HepG2 (cell line): ENCODE measurements around the gene CACNA1G. TPM values are rescaled to one million over a fixed set of nuclear protein-coding genes. Genes with fewer than 3 reads are reported as not detected.

Experiments
- AKNA ChIP-seq: sonication (generic); formaldehyde crosslinking; IDR thresholded peaks from 2 replicates; pipeline ENCODE4 v1.4.0; 2020; ENCODE audit warnings: missing genetic modification reagents, borderline replicate concordance
- ARNT2 ChIP-seq: sonication (generic); formaldehyde crosslinking; IDR thresholded peaks from 2 replicates; pipeline ENCODE4 v1.8.0; 2022; ENCODE audit warnings: mild to moderate bottlenecking, low read depth, missing genetic modification reagents, moderate library complexity
- HDAC2 ChIP-seq: sonication (generic); formaldehyde crosslinking; IDR thresholded peaks from 2 replicates; pipeline ENCODE4 v1.4.0; 2020; ENCODE audit warnings: missing genetic modification reagents
- HHEX ChIP-seq: IDR thresholded peaks from 2 replicates; pipeline ENCODE4 v1.6.1; 2016; ENCODE audit warnings: control low read depth
- KMT2B ChIP-seq: IDR thresholded peaks from 2 replicates; pipeline ENCODE4 v1.6.1; 2016; ENCODE audit warnings: missing genetic modification reagents, missing compliant biosample characterization
- XRCC5 ChIP-seq: fragments of 200-400 bp; formaldehyde crosslinking; optimal IDR thresholded peaks from 2 replicates; pipeline ENCODE3; 2017; ENCODE audit warnings: mild to moderate bottlenecking, low read length
- ZNF280B ChIP-seq: sonication (generic); formaldehyde crosslinking; IDR thresholded peaks from 2 replicates; pipeline ENCODE4 v1.5.0; 2020; ENCODE audit warnings: missing genetic modification reagents, mild to moderate bottlenecking, borderline replicate concordance
- ZNF501 ChIP-seq: sonication (generic); formaldehyde crosslinking; IDR thresholded peaks from 2 replicates; pipeline ENCODE4 v1.5.1; 2020; ENCODE audit warnings: mild to moderate bottlenecking, moderate library complexity, missing genetic modification reagents
- ZNF644 ChIP-seq: IDR thresholded peaks from 2 replicates; pipeline ENCODE4 v1.6.1; 2016; ENCODE audit warnings: low read depth
- polyA plus RNA-seq, 8 experiments: library from polyadenylated mRNA; depleted of rRNA in 3 of 8; stranded (reverse) in 7 of 8; unstranded in 1 of 8; fragments of >200 nt; fragmentation: Illumina TruSeq in 4 of 8; extraction: Trizol in 4 of 8; gene quantifications; 2 replicates each; pipeline versions ENCODE4 v1.2.1 to v1.2.3, GENCODE V29; 2011 to 2016; ENCODE audit warnings: low read depth in 4 of 8, missing spikeins in 1 of 8, mixed read lengths in 1 of 8; ENCODE audit not compliant: insufficient read depth in 1 of 8
- total RNA-seq, 5 experiments: library from RNA; depleted of rRNA; stranded (reverse); fragments of >200 nt; fragmentation: Illumina TruSeq; extraction: Trizol; gene quantifications; 2 replicates each; pipeline ENCODE4 v1.2.3, GENCODE V29; 2016; ENCODE audit warnings: low read depth in 1 of 5
- TF ChIP-seq, protein P1 (sequence below), 2 experiments: IDR thresholded peaks; 2 replicates each; pipeline ENCODE4 v1.6.1; 2011 to 2012; ENCODE audit warnings: low read length in 2 of 2, borderline replicate concordance in 1 of 2, low read depth in 1 of 2, mild to moderate bottlenecking in 1 of 2, moderate library complexity in 1 of 2
- TF ChIP-seq, protein P2 (sequence below): IDR thresholded peaks from 2 replicates; pipeline ENCODE4 v1.6.1; 2012; ENCODE audit warnings: low read length, improper control_type of control experiment

The CACNA1G gene
- total and polyA plus RNA-seq, 2 of the 13 experiments (the other 11 are each of a cell fraction or from before 2014, with no cell fraction given): 0.02 TPM; not detected in 1

GRCh38 chr17:50661795-50662391, 101.4 kb downstream of the CACNA1G start (continued):
- TF ChIP-seq ZNF280B (CRISPR knock-in tag) (no peak), HHEX (no peak), ZNF644 (CRISPR knock-in tag) (peak; percentile 41; the same call in 1 of the 2 replicates), ZNF501 (CRISPR knock-in tag) (peak; percentile 79), XRCC5 (no peak), AKNA (no peak), ARNT2 (peak; percentile 62), HDAC2 (CRISPR knock-in tag) (peak; percentile 82), KMT2B (CRISPR knock-in tag) (0 out of 2 replicates have a peak, but pooled peaks have one; percentile 39)
- TF ChIP-seq, protein P1, sequence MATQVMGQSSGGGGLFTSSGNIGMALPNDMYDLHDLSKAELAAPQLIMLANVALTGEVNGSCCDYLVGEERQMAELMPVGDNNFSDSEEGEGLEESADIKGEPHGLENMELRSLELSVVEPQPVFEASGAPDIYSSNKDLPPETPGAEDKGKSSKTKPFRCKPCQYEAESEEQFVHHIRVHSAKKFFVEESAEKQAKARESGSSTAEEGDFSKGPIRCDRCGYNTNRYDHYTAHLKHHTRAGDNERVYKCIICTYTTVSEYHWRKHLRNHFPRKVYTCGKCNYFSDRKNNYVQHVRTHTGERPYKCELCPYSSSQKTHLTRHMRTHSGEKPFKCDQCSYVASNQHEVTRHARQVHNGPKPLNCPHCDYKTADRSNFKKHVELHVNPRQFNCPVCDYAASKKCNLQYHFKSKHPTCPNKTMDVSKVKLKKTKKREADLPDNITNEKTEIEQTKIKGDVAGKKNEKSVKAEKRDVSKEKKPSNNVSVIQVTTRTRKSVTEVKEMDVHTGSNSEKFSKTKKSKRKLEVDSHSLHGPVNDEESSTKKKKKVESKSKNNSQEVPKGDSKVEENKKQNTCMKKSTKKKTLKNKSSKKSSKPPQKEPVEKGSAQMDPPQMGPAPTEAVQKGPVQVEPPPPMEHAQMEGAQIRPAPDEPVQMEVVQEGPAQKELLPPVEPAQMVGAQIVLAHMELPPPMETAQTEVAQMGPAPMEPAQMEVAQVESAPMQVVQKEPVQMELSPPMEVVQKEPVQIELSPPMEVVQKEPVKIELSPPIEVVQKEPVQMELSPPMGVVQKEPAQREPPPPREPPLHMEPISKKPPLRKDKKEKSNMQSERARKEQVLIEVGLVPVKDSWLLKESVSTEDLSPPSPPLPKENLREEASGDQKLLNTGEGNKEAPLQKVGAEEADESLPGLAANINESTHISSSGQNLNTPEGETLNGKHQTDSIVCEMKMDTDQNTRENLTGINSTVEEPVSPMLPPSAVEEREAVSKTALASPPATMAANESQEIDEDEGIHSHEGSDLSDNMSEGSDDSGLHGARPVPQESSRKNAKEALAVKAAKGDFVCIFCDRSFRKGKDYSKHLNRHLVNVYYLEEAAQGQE (IDR thresholded peaks at IDR 0.05; ENCODE audit: borderline replicate concordance in 1 of 2, low read depth in 1 of 2, low read length in 2 of 2): no peak
- TF ChIP-seq, protein P2, sequence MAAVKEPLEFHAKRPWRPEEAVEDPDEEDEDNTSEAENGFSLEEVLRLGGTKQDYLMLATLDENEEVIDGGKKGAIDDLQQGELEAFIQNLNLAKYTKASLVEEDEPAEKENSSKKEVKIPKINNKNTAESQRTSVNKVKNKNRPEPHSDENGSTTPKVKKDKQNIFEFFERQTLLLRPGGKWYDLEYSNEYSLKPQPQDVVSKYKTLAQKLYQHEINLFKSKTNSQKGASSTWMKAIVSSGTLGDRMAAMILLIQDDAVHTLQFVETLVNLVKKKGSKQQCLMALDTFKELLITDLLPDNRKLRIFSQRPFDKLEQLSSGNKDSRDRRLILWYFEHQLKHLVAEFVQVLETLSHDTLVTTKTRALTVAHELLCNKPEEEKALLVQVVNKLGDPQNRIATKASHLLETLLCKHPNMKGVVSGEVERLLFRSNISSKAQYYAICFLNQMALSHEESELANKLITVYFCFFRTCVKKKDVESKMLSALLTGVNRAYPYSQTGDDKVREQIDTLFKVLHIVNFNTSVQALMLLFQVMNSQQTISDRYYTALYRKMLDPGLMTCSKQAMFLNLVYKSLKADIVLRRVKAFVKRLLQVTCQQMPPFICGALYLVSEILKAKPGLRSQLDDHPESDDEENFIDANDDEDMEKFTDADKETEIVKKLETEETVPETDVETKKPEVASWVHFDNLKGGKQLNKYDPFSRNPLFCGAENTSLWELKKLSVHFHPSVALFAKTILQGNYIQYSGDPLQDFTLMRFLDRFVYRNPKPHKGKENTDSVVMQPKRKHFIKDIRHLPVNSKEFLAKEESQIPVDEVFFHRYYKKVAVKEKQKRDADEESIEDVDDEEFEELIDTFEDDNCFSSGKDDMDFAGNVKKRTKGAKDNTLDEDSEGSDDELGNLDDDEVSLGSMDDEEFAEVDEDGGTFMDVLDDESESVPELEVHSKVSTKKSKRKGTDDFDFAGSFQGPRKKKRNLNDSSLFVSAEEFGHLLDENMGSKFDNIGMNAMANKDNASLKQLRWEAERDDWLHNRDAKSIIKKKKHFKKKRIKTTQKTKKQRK: no peak
